Natural killer cell treated with Interleukin-12 subunit alpha and Interleukin-12 subunit beta and Interleukin-15 and Interleukin-18, amount 100 ng/mL, for 72 hours (primary cell): ENCODE data around the gene KCND2. TPM values are rescaled to one million over a fixed set of nuclear protein-coding genes. Genes with fewer than 3 reads are reported as not detected.
"Not testable (repeated sequence)": the region's sequence is repeated elsewhere in the genome, so short reads cannot be mapped to it uniquely, and the experiment has no call there.

Experiments used
- ATAC-seq, 2 donors: fragments of 150-1000 bp; cut with Tn5 transposase in 1 of 2; sonication (Bioruptor Pico), chemical (Tn5 transposase) in 1 of 2; 2 replicates each; pipeline ENCODE4 v1.10.0; 2021
- DNase-seq: peaks from one replicate; pipeline ENCODE4 v3.0.0; 2022; ENCODE audit warnings: low spot score
- H3K27ac Mint-ChIP-seq, 2 donors: 1 replicate in 1 of 2; 2 replicates in 1 of 2; pipeline ENCODE4 v1.8.0; 2022; ENCODE audit warnings: mixed read lengths in 2 of 2, mild to moderate bottlenecking in 1 of 2, moderate library complexity in 1 of 2
- H3K27me3 Mint-ChIP-seq, 2 donors: 1 replicate in 1 of 2; 2 replicates in 1 of 2; pipeline ENCODE4 v1.8.0; 2022; ENCODE audit warnings: mixed read lengths in 2 of 2
- H3K36me3 Mint-ChIP-seq: one replicate; pipeline ENCODE4 v1.8.0; 2022; ENCODE audit warnings: mixed read lengths
- H3K4me1 Mint-ChIP-seq, 2 donors: 1 replicate in 1 of 2; 2 replicates in 1 of 2; pipeline ENCODE4 v1.8.0; 2022; ENCODE audit warnings: low read depth in 2 of 2, mixed read lengths in 2 of 2, mild to moderate bottlenecking in 1 of 2
- H3K4me3 Mint-ChIP-seq: one replicate; pipeline ENCODE4 v1.8.0; 2022; ENCODE audit warnings: mixed read lengths
- H3K9me3 Mint-ChIP-seq: 2 replicates; pipeline ENCODE4 v1.8.0; 2022; ENCODE audit warnings: mixed read lengths
- total RNA-seq, 2 donors: library from RNA; stranded (reverse); gene quantifications; one replicate each; pipeline ENCODE4 v1.2.3, GENCODE V29; 2022

Gene KCND2
- total RNA-seq, 2 donors from 2014 or later = not detected

GRCh38 chr7:120578657-120579056 is 305.7 kb downstream of the KCND2 start:
- not testable (repeated sequence) for H3K4me1 Mint-ChIP-seq, DNase-seq, H3K36me3 Mint-ChIP-seq, H3K27ac Mint-ChIP-seq, H3K9me3 Mint-ChIP-seq, ATAC-seq, H3K27me3 Mint-ChIP-seq, H3K4me3 Mint-ChIP-seq

DNA sequence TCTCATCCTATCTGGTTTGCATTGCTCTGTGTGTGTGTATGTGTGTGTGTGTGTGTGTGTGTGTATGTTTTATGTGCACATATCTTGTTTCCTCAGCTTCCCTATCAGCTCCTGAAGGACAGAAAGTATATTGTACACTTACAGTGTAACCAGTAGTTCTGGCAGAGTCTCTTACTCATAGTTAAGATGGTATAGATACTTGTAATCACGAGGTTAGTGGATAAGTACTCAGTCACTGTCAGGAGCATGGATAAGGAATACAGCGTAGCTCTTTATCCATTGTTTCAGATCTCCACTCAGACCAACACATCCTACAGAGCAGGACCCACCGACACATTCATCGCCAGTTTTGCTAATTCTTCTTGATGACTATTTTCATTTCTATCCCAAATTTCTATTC is 309.9 kb downstream of the KCND2 start:
- no peak for DNase-seq
- Mint-ChIP-seq H3K27ac (no peak overlapping the region), H3K4me3 (no peak overlapping the region), H3K36me3 (no peaks in the 10 kb centered on the region), H3K4me1 (no peaks in the 10 kb centered on the region), H3K9me3 (peaks cover 8% of the 10 kb centered on the region), H3K27me3 (no peaks in the 10 kb centered on the region)
- no peak for ATAC-seq

GRCh38 chr7:120583899-120584586 is 311.1 kb downstream of the KCND2 start:
- H3K4me1 Mint-ChIP-seq = no peaks in the 10 kb centered on the region
- no peak overlapping the region for H3K4me3 Mint-ChIP-seq
- DNase-seq = no peak
- no peak overlapping the region for H3K27ac Mint-ChIP-seq
- H3K9me3 Mint-ChIP-seq = peaks cover 13% of the 10 kb centered on the region
- H3K36me3 Mint-ChIP-seq = no peaks in the 10 kb centered on the region
- H3K27me3 Mint-ChIP-seq = no peaks in the 10 kb centered on the region
- no peak for ATAC-seq

DNA sequence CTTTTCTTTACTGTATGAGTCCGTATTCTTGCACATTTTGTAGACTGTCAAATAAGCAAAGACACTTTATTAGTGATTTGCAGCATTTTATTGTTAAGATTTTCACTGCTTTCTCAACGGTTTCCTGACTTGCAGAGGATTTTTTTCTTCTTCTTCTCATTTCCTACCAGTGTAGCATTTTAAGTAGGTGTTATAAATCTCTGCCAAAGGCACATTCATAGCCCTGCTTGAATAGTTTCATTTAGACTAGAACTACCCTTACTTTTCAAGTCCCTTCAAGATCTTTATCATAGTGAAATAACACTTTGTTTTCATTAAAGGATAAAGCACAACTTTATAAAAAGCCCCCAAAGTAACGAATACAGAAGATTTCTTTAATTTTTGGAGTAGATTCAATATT is 313.6 kb downstream of the KCND2 start:
- Mint-ChIP-seq H3K9me3 (peaks cover 13% of the 10 kb centered on the region), H3K36me3 (no peaks in the 10 kb centered on the region), H3K4me1 (no peaks in the 10 kb centered on the region), H3K27ac (no peak overlapping the region), H3K4me3 (no peak overlapping the region), H3K27me3 (no peaks in the 10 kb centered on the region)
- ATAC-seq (no peak), DNase-seq (no peak)

DNA sequence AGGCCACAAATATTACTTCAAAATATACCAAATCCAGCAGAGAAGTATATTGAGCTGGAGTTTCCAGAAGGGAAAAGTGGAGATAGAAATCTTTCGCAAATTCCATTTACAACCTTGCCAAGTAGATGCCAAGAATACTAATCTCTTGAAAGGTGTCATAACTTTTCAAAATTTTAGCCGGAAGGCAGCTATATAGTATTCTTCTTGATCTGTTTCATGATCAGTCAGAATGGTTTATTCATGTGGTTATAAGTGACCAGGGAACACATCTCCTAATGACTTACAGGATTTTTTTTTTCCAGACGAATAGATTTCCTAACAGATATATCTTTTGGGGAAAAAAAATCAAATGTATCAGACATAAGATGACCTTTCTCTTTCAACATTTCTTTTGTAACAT is 314.3 kb downstream of the KCND2 start:
- no peak for DNase-seq
- H3K36me3 Mint-ChIP-seq = no peaks in the 10 kb centered on the region
- no peak for ATAC-seq
- peaks cover 10% of the 10 kb centered on the region for H3K9me3 Mint-ChIP-seq
- no peaks in the 10 kb centered on the region for H3K27me3 Mint-ChIP-seq
- no peaks in the 10 kb centered on the region for H3K4me1 Mint-ChIP-seq
- H3K27ac Mint-ChIP-seq = no peak overlapping the region
- H3K4me3 Mint-ChIP-seq = no peak overlapping the region

DNA sequence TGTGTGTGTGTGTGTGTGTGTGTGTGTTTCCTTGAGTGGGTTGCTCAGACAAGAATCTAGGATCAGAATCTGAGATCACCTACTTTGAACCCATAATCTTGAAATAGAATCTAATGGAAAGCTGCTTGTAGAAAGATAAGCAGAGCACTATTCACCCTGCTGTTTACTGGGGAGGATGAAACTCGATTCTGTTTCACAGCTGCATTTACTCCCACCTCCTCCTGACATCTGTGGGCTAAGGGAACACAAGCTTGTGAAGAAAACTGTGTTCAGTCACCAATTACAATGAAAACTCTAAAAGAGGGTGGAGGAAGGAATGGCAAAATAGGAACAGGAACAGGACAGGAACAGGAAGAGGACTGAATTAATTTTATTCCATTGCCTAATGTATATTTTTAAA is 315.4 kb downstream of the KCND2 start:
- Mint-ChIP-seq H3K27ac (no peak overlapping the region), H3K9me3 (peaks cover 9% of the 10 kb centered on the region), H3K36me3 (no peaks in the 10 kb centered on the region), H3K4me3 (no peak overlapping the region), H3K27me3 (no peaks in the 10 kb centered on the region), H3K4me1 (no peaks in the 10 kb centered on the region)
- DNase-seq (no peak), ATAC-seq (no peak)

GRCh38 chr7:120588862-120589261 is 315.9 kb downstream of the KCND2 start:
- ATAC-seq (no peak), DNase-seq (no peak)
- Mint-ChIP-seq H3K4me1 (no peaks in the 10 kb centered on the region), H3K36me3 (no peaks in the 10 kb centered on the region), H3K4me3 (no peak overlapping the region), H3K27me3 (no peaks in the 10 kb centered on the region), H3K9me3 (peaks cover 9% of the 10 kb centered on the region), H3K27ac (no peak overlapping the region)

- Mint-ChIP-seq H3K27me3 (no peaks in the 10 kb centered on the region), H3K4me3 (no peak overlapping the region), H3K27ac (no peak overlapping the region), H3K4me1 (no peaks in the 10 kb centered on the region), H3K36me3 (no peaks in the 10 kb centered on the region), H3K9me3 (peaks cover under 1% of the 10 kb centered on the region)
- ATAC-seq (no peak), DNase-seq (no peak)
Measured at GRCh38 chr7:120600607-120601006, 327.6 kb downstream of the KCND2 start.

- no peak for DNase-seq
- no peaks in the 10 kb centered on the region for H3K4me1 Mint-ChIP-seq
- H3K4me3 Mint-ChIP-seq = no peak overlapping the region
- H3K27ac Mint-ChIP-seq = no peak overlapping the region
- no peaks in the 10 kb centered on the region for H3K36me3 Mint-ChIP-seq
- no peak for ATAC-seq
- H3K27me3 Mint-ChIP-seq = no peaks in the 10 kb centered on the region
- peaks cover 5% of the 10 kb centered on the region for H3K9me3 Mint-ChIP-seq
Measured at GRCh38 chr7:120603366-120603765, 330.4 kb downstream of the KCND2 start.

- H3K27ac Mint-ChIP-seq = no peak overlapping the region
- ATAC-seq (no peak), DNase-seq (no peak)
- H3K9me3 Mint-ChIP-seq = peaks cover 5% of the 10 kb centered on the region
- no peaks in the 10 kb centered on the region for H3K27me3 Mint-ChIP-seq
- H3K36me3 Mint-ChIP-seq = no peaks in the 10 kb centered on the region
- no peaks in the 10 kb centered on the region for H3K4me1 Mint-ChIP-seq
- no peak overlapping the region for H3K4me3 Mint-ChIP-seq
Measured at GRCh38 chr7:120609136-120609753, 336.3 kb downstream of the KCND2 start.

- no peaks in the 10 kb centered on the region for H3K27me3 Mint-ChIP-seq
Measured at GRCh38 chr7:120611975-120612374, 339.0 kb downstream of the KCND2 start.

GRCh38 chr7:120615703-120616102 is 342.7 kb downstream of the KCND2 start:
- DNase-seq = no peak
- no peaks in the 10 kb centered on the region for H3K4me1 Mint-ChIP-seq
- no peaks in the 10 kb centered on the region for H3K36me3 Mint-ChIP-seq
- H3K4me3 Mint-ChIP-seq = no peak overlapping the region
- H3K27ac Mint-ChIP-seq = no peak overlapping the region
- H3K9me3 Mint-ChIP-seq = peaks cover 7% of the 10 kb centered on the region
- H3K27me3 Mint-ChIP-seq = no peaks in the 10 kb centered on the region
- no peak for ATAC-seq

More at GRCh38 chr7:120611975-120612374, 339.0 kb downstream of the KCND2 start:
- H3K9me3 Mint-ChIP-seq = peaks cover 9% of the 10 kb centered on the region
- no peaks in the 10 kb centered on the region for H3K4me1 Mint-ChIP-seq
- H3K36me3 Mint-ChIP-seq = no peaks in the 10 kb centered on the region
- ATAC-seq = no peak
- H3K27ac Mint-ChIP-seq = no peak overlapping the region
- no peak for DNase-seq
- H3K4me3 Mint-ChIP-seq = no peak overlapping the region

DNA sequence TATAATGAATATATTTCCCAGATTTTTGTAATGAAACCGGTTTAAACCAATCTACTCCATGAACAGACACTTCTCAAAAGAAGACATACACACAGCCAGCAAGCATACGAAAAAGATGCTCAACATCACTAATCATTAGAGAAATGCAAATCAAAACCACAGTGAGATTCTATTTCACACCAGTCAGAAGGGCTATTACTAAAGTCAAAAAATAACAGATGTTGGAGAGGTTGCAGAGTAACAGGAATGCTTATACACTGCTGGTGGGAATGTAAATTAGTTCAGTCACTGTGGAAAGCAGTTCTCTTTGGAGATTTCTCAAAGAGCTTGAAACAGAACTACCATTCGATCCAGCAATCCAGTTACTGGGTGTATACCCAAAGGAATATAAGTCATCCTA is 344.3 kb downstream of the KCND2 start:
- H3K4me1 Mint-ChIP-seq = no peaks in the 10 kb centered on the region
- no peak for DNase-seq
- H3K27ac Mint-ChIP-seq = no peak overlapping the region
- peaks cover 7% of the 10 kb centered on the region for H3K9me3 Mint-ChIP-seq
- no peak overlapping the region for H3K4me3 Mint-ChIP-seq
- no peaks in the 10 kb centered on the region for H3K27me3 Mint-ChIP-seq
- ATAC-seq = no peak
- no peaks in the 10 kb centered on the region for H3K36me3 Mint-ChIP-seq

GRCh38 chr7:120628251-120628650 is 355.3 kb downstream of the KCND2 start:
- no peaks in the 10 kb centered on the region for H3K27me3 Mint-ChIP-seq
- H3K4me3 Mint-ChIP-seq = no peak overlapping the region
- no peaks in the 10 kb centered on the region for H3K4me1 Mint-ChIP-seq
- H3K36me3 Mint-ChIP-seq = no peaks in the 10 kb centered on the region
- no peak overlapping the region for H3K27ac Mint-ChIP-seq
- H3K9me3 Mint-ChIP-seq = peaks cover 3% of the 10 kb centered on the region
- ATAC-seq (no peak), DNase-seq (no peak)

- no peaks in the 10 kb centered on the region for H3K4me1 Mint-ChIP-seq
- H3K4me3 Mint-ChIP-seq = no peak overlapping the region
- no peaks in the 10 kb centered on the region for H3K36me3 Mint-ChIP-seq
- H3K27me3 Mint-ChIP-seq = no peaks in the 10 kb centered on the region
- ATAC-seq (no peak), DNase-seq (no peak)
- H3K27ac Mint-ChIP-seq = no peak overlapping the region
- peaks cover 1% of the 10 kb centered on the region for H3K9me3 Mint-ChIP-seq
Measured at GRCh38 chr7:120639884-120640283, 366.9 kb downstream of the KCND2 start.
